Vagina (tissue), 2 donors: Measurements from ENCODE around the gene GNAL. TPM values are rescaled to one million over a fixed set of nuclear protein-coding genes. Genes with fewer than 3 reads are reported as not detected.

Experiments used
- DNase-seq, 2 donors: peaks; one replicate each; pipeline ENCODE4 v3.0.0-alpha.2; 2017; ENCODE audit errors: extremely low spot score in 2 of 2
- H3K27ac ChIP-seq: fragments of 200-600 bp; sonication (generic); one replicate; pipeline ENCODE4 v1.5.1; 2019
- H3K27me3 ChIP-seq: fragments of 200-600 bp; sonication (generic); one replicate; pipeline ENCODE4 v1.5.1; 2019
- H3K36me3 ChIP-seq, 2 donors: fragments of 200-600 bp; sonication (generic); one replicate each; pipeline ENCODE4 v1.5.1; 2017 to 2019
- H3K4me1 ChIP-seq: fragments of 200-600 bp; sonication (generic); one replicate; pipeline ENCODE4 v1.5.1; 2019
- H3K4me3 ChIP-seq, 2 donors: fragments of 200-600 bp; sonication (generic); 1 replicate in 1 of 2; 2 replicates in 1 of 2; pipeline ENCODE4 v1.5.1; 2016 to 2019
- H3K9me3 ChIP-seq: fragments of 200-600 bp; sonication (generic); one replicate; pipeline ENCODE4 v1.5.1; 2019
- CTCF ChIP-seq, 3 experiments: fragments of 450-650 bp in 2 of 3; fragments of 200-600 bp in 1 of 3; sonication (generic) in 1 of 3; IDR thresholded peaks; one replicate each; pipeline ENCODE4 v1.5.1; 2017 to 2019; ENCODE audit warnings: antibody characterized with exemption in 3 of 3, mild to moderate bottlenecking in 2 of 3, moderate library complexity in 2 of 3
- POLR2A ChIP-seq, 2 donors: fragments of 450-650 bp; IDR thresholded peaks; one replicate each; pipeline ENCODE4 v1.6.1; 2017; ENCODE audit warnings: antibody characterized with exemption in 2 of 2, mild to moderate bottlenecking in 2 of 2, moderate library complexity in 2 of 2
- POLR2AphosphoS5 ChIP-seq, 2 donors: sonication (generic); formaldehyde crosslinking; IDR thresholded peaks; one replicate each; pipeline ENCODE4 v1.9.0; 2017; ENCODE audit warnings: antibody characterized with exemption in 2 of 2, mild to moderate bottlenecking in 2 of 2, low read depth in 1 of 2; ENCODE audit not compliant: insufficient read depth in 1 of 2
- intact Hi-C: fragments of 100-400 bp; cut with DNase I; formaldehyde crosslinking; loops from one replicate; pipeline ENCODE4 v1.15.1; 2023
- total RNA-seq: library from RNA; depleted of rRNA; stranded (reverse); fragments of >200 nt; gene quantifications from one replicate; pipeline ENCODE4 v1.2.3, GENCODE V29; 2016

Gene GNAL
- total RNA-seq, 1 donor from 2014 or later: 23.3 TPM

DNA sequence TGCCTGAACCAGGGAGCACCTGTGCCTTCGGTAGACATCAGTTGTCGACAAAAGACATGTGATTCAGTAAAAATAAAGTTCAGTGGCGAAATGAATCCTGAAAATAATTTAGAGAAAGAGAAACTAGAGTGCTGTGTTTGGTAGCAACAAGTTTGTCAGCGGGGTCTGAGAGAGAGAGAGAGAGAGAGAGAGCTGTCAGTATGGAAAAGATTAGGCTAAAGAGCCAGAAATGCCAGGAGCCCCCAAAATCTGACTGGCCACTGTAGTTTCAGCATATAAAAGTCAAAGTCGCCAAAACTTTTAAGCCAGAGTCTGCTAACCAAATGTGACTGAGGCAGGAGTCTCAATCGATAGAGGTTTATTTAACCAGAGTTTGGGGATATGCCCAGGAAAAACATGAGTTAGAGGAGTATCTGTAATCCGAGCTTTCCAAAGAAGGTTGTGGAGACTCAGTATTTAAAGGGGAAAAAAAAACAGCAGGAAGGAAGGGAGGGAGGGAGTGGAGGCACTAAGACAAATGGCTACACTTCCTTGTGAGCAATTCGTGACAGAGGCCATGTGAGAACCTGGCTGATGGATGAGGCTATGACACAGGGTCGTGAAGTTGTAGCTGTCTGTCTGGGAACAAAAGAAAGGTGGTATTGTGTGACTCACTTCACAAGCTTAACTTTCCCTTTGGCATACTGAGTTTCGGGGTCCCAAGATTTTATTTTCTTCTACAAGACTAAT is 20.5 kb upstream of the GNAL start:
- intact Hi-C loops: no loop called here
- H3K27ac ChIP-seq: no peak overlapping the region

GRCh38 chr18:11669271-11669947 is 19.7 kb upstream of the GNAL start:
- Histone ChIP-seq H3K36me3 (no peaks in the 10 kb centered on the region), H3K4me1 (peaks cover 9% of the 10 kb centered on the region)
- DNase-seq: peak; percentile 60 to 90

More for the DNA sequence above, 20.5 kb upstream of the GNAL start:
- H3K9me3 ChIP-seq: no peaks in the 10 kb centered on the region
- no peak overlapping the region for H3K4me3 ChIP-seq
- peak in 1 of 2 donors; percentile 56 for DNase-seq
- no peaks in the 10 kb centered on the region for H3K36me3 ChIP-seq
- TF ChIP-seq POLR2AphosphoS5 (IDR thresholded peaks at IDR 0.05; ENCODE audit: insufficient read depth in 1 of 2, low read depth in 1 of 2): no peak
- no peak for TF ChIP-seq CTCF (IDR thresholded peaks at IDR 0.05)
- TF ChIP-seq POLR2A (IDR thresholded peaks at IDR 0.05): no peak
- peaks cover 9% of the 10 kb centered on the region for H3K4me1 ChIP-seq
- no peaks in the 10 kb centered on the region for H3K27me3 ChIP-seq

GRCh38 chr18:11669948-11670275 is 19.2 kb upstream of the GNAL start:
- Histone ChIP-seq H3K4me3 (no peak overlapping the region), H3K27ac (no peak overlapping the region), H3K36me3 (no peaks in the 10 kb centered on the region), H3K27me3 (no peaks in the 10 kb centered on the region), H3K9me3 (no peaks in the 10 kb centered on the region), H3K4me1 (peaks cover 9% of the 10 kb centered on the region)
- no peak for TF ChIP-seq CTCF (IDR thresholded peaks at IDR 0.05)
- TF ChIP-seq POLR2AphosphoS5 (IDR thresholded peaks at IDR 0.05; ENCODE audit: insufficient read depth in 1 of 2, low read depth in 1 of 2): no peak
- TF ChIP-seq POLR2A (IDR thresholded peaks at IDR 0.05): no peak
- intact Hi-C loops: no loop called here
- DNase-seq: peak; percentile 82 to 95

More at GRCh38 chr18:11669271-11669947, 19.7 kb upstream of the GNAL start:
- intact Hi-C loops: no loop called here
- Histone ChIP-seq H3K9me3 (no peaks in the 10 kb centered on the region), H3K27ac (no peak overlapping the region), H3K4me3 (no peak overlapping the region), H3K27me3 (no peaks in the 10 kb centered on the region)
- TF ChIP-seq CTCF (IDR thresholded peaks at IDR 0.05) (no peak), POLR2AphosphoS5 (IDR thresholded peaks at IDR 0.05; ENCODE audit: insufficient read depth in 1 of 2, low read depth in 1 of 2) (no peak), POLR2A (IDR thresholded peaks at IDR 0.05) (no peak)

GRCh38 chr18:11671156-11671555 is 17.9 kb upstream of the GNAL start:
- intact Hi-C loops: no loop called here
- Histone ChIP-seq H3K27ac (no peak overlapping the region), H3K36me3 (no peaks in the 10 kb centered on the region), H3K27me3 (no peaks in the 10 kb centered on the region), H3K4me1 (peaks cover 9% of the 10 kb centered on the region), H3K9me3 (no peaks in the 10 kb centered on the region), H3K4me3 (no peak overlapping the region)
- TF ChIP-seq CTCF (IDR thresholded peaks at IDR 0.05) (no peak), POLR2AphosphoS5 (IDR thresholded peaks at IDR 0.05; ENCODE audit: insufficient read depth in 1 of 2, low read depth in 1 of 2) (no peak), POLR2A (IDR thresholded peaks at IDR 0.05) (no peak)
- DNase-seq: peak; percentile 40 to 88

DNA sequence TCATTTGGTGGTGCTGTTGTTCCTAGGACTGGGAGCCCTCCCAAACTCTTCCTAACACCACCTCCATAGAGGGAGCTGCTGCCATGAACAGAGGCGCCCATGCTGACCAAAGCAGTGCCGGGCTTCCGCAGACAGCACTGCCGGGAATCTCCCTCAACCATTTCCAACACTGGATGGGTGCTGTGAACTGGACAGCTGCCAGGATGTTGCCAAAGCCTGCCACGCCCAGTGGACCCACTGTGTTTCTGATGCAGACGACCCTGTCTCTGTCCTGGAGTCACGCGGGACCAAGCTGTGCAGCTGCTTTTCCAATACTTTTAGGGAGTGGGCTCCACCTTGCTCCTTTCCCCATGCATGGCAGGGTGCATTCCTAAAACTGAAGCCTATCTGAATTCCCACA is 16.9 kb upstream of the GNAL start:
- Histone ChIP-seq H3K36me3 (no peaks in the 10 kb centered on the region), H3K27ac (no peak overlapping the region), H3K9me3 (no peaks in the 10 kb centered on the region), H3K4me3 (no peak overlapping the region), H3K4me1 (peaks cover 9% of the 10 kb centered on the region), H3K27me3 (no peaks in the 10 kb centered on the region)
- DNase-seq: peak in 1 of 2 donors; percentile 47
- no peak for TF ChIP-seq POLR2AphosphoS5 (IDR thresholded peaks at IDR 0.05; ENCODE audit: insufficient read depth in 1 of 2, low read depth in 1 of 2)
- no peak for TF ChIP-seq CTCF (IDR thresholded peaks at IDR 0.05)
- TF ChIP-seq POLR2A (IDR thresholded peaks at IDR 0.05): no peak
- intact Hi-C loops: no loop called here
